Mesangial cell (primary cell): ENCODE measurements around the gene PES1. TPM values are rescaled to one million over a fixed set of nuclear protein-coding genes. Genes with fewer than 3 reads are reported as not detected.

Source experiments
- total RNA-seq: library from RNA; depleted of rRNA; stranded (reverse); fragments of >200 nt; gene quantifications from 2 replicates; pipeline ENCODE4 v1.2.3, GENCODE V29; 2015

PES1 gene
- total RNA-seq = 55.5 and 80.2 TPM in 2 replicates

GRCh38 chr22:30591588-30592359, at the start of gene PES1:
Gene PES1 (minus strand): TSS chr22:30591910. CDS start chr22:30591833, 77 bp downstream.

GRCh38 chr22:30635273-30636225, 43.8 kb upstream of the PES1 start, which contains the start of gene SLC35E4:
Gene SLC35E4 (plus strand): TSS chr22:30635781. CDS start chr22:30636451, 670 bp downstream.

GRCh38 chr22:30606455-30607299, 15.0 kb upstream of the PES1 start, which contains the start of gene TCN2:
Gene TCN2 (plus strand): TSS chr22:30607174. CDS start chr22:30607332, 158 bp downstream.

GRCh38 chr22:30574095-30574981, 17.4 kb downstream of the PES1 start, which contains the start of gene GAL3ST1:
Gene GAL3ST1 (minus strand): TSS chr22:30574665. CDS start chr22:30557392, 17,273 bp downstream.

GRCh38 chr22:30546616-30547015, 45.1 kb downstream of the PES1 start, which contains the start of gene SEC14L6:
Gene SEC14L6 (minus strand): TSS chr22:30546741. CDS start chr22:30546682, 59 bp downstream.

Other genes with a start within 250 kb of the PES1 start
- gene SF3A1, start 235.0 kb downstream of the PES1 start, total RNA-seq = 49.6 and 50.7 TPM in 2 replicates
- 4.6 and 7.0 TPM in 2 replicates for gene CCDC157, start 234.9 kb downstream of the PES1 start, total RNA-seq
- 17.3 and 25.2 TPM in 2 replicates for gene RNF215, start 204.5 kb downstream of the PES1 start, total RNA-seq
- 28.3 and 30.3 TPM in 2 replicates for gene SEC14L2, start 194.9 kb downstream of the PES1 start, total RNA-seq
- gene MTFP1, start 166.1 kb downstream of the PES1 start, total RNA-seq = 15.5 and 75.1 TPM in 2 replicates
- not detected in 2 replicates for gene SEC14L3, start 119.9 kb downstream of the PES1 start, total RNA-seq
- not detected in 2 replicates for gene SEC14L4, start 86.2 kb downstream of the PES1 start, total RNA-seq
- gene SEC14L6, start 45.2 kb downstream of the PES1 start, total RNA-seq = 4.7 and 8.1 TPM in 2 replicates
- 5.7 and 22.3 TPM in 2 replicates for gene GAL3ST1, start 17.2 kb downstream of the PES1 start, total RNA-seq
- gene TCN2, start 15.3 kb upstream of the PES1 start, total RNA-seq = 9.1 and 80.5 TPM in 2 replicates
- gene SLC35E4, start 43.9 kb upstream of the PES1 start, total RNA-seq = 12.2 and 14.8 TPM in 2 replicates
- gene DUSP18, start 76.0 kb upstream of the PES1 start, total RNA-seq = 5.9 and 9.0 TPM in 2 replicates
- gene OSBP2, start 103.0 kb upstream of the PES1 start, total RNA-seq = 2.0 and 4.8 TPM in 2 replicates